GM21717 (cell line): ENCODE results near the gene LRMDA.
"Not testable (repeated sequence)": the region's sequence is repeated elsewhere in the genome, so short reads cannot be mapped to it uniquely, and the experiment has no call there.

Experiments
- ATAC-seq: cut with Tn5 transposase; IDR thresholded peaks from one replicate; pipeline ENCODE4 v1.9.1; 2021; ENCODE audit warnings: mild to moderate bottlenecking, moderate library complexity; ENCODE audit not compliant: unreplicated experiment

LRMDA gene

GRCh38 chr10:75730847-75731246 is 299.4 kb downstream of the LRMDA start:
- ATAC-seq: no peak

- no peak for ATAC-seq
Measured at GRCh38 chr10:75733135-75733890, 301.9 kb downstream of the LRMDA start.

DNA sequence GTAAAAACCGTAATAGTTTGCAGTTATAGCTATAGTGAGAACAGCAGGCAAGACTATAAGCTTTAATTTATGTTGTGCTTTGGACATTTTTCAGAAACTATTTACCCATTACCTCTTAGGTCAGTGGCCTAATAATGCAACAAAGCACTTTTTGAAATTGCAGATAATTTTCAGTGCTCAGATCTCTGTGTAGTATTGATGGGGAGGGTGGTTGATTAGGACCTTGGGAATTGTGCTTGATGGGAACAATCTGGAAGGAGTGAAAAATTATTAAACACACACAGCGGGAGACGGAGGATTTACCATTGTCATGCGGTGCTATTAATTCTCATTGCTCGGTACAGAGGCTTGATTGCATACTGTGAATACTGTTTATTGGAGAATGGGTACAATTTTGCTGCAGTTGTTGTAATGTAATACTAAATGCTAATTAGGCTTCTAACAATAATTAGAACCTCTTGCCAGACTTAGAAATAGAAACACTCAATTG is 304.8 kb downstream of the LRMDA start:
- no peak for ATAC-seq

DNA sequence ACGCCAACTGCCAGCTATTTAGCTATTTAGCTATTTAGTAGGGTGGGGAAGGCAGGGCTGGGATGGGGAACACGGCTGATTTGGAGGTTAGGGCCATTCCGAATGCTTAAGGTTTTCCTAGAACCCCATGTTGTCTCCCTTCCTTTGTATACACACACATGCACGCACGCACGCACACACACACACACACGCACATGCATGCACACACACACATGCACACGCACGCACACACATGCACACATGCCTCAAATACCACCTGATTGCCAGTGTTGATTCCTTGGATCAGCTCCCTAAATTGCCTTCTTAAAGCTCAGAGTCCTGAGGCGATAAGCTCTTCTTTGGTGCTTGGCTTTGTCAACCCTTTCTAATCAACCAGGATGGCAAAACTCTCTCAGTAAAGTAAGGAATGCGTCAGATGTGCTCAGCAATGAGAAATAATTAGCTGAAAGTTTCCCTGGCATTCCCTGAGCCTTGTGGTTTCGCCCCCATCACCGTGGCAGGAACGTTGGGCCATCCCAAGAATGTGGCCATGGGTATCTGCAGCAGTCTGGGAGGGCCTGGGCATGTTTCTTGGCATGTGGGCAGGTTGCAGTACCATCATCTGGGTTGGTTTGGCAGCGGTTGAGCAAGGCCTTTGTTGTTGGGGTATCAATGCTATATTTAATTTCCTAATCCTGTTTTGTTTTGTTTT is 305.6 kb downstream of the LRMDA start:
- no peak for ATAC-seq

DNA sequence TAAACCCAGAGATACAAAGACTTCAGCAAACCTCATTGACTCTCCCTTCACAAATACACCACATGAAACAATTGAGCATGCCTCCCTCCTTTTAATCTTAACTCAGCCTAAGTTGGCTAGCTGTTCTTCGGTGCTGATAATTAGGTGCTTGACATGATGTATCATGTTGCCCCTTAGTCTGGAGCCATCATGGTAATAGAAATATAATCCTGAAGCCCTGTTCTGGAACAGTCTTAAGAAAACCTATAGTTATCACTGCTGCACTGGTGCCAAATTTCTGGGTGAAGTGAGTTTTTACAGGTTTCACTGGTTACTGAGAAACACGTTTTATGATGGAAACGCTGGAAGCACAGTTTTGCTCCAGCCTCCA is 306.1 kb downstream of the LRMDA start:
- ATAC-seq: no peak

- ATAC-seq: no peak
Measured at GRCh38 chr10:75738924-75739323, 307.5 kb downstream of the LRMDA start.

DNA sequence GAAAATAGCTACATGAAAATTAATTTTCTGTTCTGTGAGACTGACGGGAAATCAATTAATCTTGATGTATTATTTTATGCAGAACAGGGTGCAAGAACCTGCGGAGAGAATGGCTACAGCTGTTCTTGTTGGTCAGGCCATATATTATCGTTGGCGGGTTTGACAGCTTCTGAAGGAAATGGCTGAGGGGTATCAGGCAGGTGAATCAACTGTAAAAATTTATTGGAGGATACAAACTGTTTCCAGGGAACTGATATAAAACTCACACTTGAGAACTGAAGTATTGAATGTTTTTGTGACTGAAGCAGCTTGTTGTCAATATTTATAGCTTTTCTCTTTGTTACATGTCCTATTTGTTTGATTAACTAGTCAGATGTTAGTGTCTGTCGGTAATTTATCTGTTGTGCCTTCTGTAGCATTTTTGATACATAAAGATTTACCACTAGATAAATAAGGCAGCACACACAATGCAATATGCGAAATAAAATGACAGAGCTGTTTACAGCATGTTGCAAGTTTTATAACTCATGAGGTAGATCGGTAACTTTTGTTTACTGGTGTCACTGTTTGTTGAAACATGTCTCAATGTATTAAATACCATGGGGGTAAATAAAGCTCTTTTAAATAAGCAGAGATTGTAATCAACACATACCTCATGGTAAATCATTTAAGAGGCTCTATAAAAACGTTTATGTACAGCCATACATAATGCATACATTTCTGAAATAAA is 308.2 kb downstream of the LRMDA start:
- ATAC-seq: no peak

DNA sequence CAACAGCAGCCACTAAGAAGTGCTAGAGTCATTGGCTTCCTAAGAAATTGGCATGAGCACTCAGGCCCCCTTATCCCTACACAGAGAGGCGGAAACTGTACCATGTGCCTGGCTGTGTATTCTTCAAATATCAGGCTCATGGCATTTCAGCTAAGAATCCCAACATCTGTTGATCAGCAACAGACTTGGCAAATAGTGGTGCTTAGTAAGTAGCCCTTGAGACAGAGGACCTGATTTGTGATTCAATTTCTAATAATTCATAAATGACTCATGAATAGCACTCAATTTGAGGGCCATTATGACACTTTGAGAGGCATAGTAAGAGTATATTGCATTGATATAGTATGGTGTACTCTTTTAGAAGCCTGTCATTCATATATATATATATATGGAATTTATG is 309.1 kb downstream of the LRMDA start:
- no peak for ATAC-seq

DNA sequence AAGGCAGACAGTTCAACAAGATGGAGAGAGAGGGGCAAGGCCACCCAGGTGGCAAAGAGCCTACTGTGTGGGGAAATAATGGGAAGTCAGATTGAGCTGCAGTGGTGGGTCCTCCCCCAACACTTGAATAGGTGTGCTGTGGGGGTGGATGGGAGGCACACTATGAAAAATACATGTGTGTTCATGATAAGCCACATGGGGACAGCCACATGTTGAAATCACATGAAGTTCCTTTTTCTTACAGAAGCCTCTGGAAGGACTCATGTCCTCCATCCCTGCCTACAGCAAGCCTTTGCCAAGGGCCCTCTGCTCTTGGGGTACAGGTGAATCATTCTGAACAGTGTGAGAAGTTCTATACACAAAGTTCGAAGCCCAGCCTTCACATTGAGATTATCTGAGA is 310.9 kb downstream of the LRMDA start:
- no peak for ATAC-seq

- no peak for ATAC-seq
Measured at GRCh38 chr10:75743291-75743778, 311.9 kb downstream of the LRMDA start.

DNA sequence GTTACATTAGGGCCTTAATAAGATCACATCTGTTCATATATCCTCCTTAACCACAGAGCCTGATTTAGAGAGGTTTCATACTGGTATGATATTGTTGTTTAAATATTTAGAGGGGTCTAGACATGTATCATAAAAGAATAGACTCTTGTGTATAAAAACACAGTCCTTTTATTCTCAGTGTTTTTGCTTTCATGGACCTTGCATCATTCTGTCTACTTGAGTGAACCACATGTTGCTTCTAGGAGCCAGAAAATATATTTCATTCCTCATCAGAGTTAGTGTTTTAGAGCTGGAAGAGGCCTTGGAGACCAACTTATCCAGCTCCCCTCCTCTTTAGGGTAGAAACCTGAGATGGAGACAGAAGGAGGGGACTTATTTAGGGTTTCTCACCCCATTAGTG is 312.8 kb downstream of the LRMDA start:
- ATAC-seq: no peak

DNA sequence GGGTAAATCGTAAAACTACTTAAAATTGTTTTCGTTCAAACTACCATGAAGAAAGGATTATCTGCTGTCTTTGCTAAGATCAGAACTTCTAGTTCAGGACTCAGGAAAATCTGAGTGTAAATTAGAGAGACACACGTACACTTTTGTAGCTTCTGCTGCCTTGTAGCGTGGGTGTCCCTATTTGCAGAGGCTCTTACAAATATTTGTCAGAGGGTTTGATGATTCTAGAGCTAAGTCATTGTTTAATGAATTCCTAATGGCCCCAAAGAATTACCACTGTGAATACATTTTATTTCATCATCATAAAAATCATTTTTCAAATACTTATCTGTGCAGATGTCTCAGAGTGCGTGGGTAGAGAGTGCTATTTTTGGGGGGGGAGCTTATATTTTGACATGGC is 314.9 kb downstream of the LRMDA start:
- no peak for ATAC-seq

DNA sequence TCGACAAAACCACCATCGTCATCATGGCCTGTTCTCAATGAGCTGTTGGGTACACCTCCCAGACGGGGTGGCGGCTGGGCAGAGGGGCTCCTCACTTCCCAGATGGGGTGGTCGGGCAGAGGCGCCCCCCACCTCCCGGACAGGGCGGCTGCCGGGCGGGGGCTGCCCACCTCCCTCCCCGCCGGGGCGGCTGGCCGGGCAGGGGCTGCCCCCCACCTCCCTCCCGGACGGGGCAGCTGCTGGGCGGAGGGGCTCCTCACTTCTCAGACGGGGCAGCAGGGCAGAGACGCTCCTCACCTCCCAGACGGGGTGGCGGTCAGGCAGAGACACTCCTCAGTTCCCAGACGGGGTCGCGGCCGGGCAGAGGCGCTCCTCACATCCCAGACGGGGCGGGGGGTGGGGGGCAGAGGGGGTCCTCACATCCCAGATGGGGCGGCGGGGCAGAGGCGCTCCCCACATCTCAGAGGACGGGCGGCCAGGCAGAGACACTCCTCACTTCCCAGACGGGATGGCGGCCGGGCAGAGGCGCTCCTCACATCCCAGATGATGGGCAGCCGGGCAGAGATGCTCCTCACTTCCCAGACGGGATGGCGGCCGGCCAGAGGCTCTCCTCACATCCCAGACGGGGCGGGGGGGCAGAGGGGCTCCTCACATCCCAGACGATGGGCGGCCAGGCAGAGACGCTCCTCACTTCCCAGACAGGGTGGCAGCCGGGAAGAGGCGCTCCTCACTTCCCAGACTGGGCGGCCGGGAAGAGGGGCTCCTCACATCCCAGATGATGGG is 318.9 kb downstream of the LRMDA start:
- not testable (repeated sequence) for ATAC-seq

DNA sequence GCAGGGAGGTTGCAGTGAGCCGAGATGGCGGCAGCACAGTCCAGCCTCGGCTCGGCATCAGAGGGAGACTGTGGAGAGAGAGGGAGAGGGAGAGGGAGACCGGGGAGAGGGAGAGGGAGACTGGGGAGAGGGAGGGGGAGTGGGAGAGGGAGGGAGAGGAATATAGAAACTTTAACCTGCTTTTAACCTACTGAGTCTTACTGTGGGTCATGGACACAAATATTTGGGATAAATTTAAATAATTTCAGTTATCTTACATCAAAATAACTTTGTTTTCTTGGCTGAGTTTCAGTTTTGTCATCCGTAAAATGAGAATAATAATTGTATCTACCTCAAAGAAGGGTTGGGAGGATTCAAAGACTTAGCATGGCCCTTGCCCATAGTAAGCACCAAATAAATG is 319.8 kb downstream of the LRMDA start:
- ATAC-seq: no peak

GRCh38 chr10:75753621-75754020 is 322.2 kb downstream of the LRMDA start:
- no peak for ATAC-seq

DNA sequence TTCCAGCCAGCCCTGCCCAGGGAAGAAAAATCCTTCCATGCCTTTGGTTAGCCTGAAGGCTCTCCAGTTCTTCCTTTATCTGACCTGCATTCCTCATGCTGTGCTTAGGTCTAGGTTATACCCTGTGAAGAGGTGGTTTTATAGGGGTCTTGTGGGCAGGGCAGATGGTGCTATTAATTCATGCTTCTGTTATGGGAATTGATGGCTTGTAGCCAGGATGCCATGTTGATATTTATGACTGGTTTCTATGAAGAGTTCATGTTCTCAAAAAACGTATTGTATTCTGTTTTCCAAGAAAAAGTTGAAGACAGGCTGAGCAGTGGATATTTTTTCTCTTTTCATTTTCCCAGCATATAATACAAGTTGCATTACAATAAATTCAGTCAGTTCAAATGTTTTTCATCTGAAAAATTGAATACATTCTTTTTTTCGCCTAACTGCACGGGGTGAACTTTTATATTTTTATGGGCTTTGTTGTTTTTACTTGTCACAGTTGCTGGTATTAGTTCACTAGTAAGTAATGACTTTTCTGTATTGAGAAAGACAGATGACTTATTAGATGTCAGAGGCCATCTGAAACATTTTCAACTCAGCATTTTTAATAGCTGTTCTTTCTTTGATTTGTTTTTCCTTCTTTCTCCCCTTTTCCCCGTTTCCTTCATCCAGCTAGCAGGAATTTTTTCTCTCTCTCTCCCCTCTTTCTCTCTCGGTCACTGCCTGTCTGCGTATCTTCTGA is 322.8 kb downstream of the LRMDA start:
- ATAC-seq: no peak

DNA sequence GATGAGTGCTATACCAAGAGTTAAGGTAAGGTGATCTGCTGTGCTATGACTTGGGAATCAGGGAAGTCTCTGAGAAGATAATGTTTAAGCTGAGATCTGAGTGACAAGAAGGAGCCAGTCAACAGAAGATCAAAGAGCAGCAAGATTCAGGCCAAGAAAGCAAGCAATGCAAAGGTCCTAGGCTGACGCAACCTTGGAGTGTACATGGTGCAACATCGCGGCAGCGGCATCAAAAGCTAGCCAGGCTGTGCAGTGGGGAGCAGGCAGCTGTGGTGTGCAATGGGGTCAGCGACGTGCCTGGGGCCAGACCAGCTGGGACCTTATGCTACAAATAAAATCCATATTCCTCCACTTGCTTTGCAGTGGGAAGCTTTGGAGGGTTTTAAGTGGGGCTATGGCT is 324.1 kb downstream of the LRMDA start:
- no peak for ATAC-seq

DNA sequence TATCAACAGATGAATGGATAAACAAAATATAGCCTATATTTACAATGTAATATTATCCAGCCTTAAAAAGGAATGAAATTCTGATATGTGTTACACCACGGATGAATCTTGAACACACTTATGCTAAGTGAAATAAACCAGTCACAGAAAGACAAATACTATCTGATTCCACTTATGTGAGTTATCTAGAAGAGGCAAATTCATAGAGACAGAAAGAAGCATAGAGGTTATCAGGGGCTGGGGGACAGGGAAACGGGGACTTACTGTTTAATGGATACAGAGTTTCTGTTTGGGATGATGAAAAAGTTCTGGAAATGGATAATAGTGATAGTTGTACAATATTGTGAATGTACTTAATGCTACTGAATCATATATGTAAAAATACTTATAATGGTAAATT is 329.9 kb downstream of the LRMDA start:
- no peak for ATAC-seq

DNA sequence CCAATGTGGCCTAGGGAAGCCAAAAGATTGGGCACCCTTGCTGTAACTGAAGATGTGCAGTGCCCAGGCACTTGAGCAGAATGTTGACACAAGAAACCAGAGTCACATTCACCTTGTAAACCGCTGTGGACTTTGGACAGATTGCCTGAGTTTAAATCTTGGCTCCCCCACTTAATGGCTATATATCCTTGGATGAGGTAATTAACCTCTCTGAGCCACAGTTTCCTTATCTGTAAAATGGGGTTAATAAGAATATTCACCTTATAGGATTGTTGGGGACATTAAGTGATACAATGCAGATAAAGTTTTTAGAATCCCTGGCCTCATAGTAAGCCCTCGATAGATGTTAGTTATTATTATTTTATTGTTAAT is 331.0 kb downstream of the LRMDA start:
- no peak for ATAC-seq

- ATAC-seq: no peak
Measured at GRCh38 chr10:75763652-75764051, 332.2 kb downstream of the LRMDA start.
